ENCODE measurements around the gene RCAN2.

Gene RCAN2

GRCh38 chr6:46289898-46290297, 201.4 kb downstream of the RCAN2 start:
- DNase-seq = no peak

- no peak for DNase-seq
Measured at GRCh38 chr6:46288835-46289234, 202.4 kb downstream of the RCAN2 start.

- no peak for DNase-seq
Measured at GRCh38 chr6:46287681-46288080, 203.6 kb downstream of the RCAN2 start.

- DNase-seq = no peak
Measured at GRCh38 chr6:46287043-46287442, 204.2 kb downstream of the RCAN2 start.

- no peak for DNase-seq
Measured at GRCh38 chr6:46284475-46284874, 206.8 kb downstream of the RCAN2 start.

- DNase-seq = no peak
Measured at GRCh38 chr6:46281110-46281509, 210.1 kb downstream of the RCAN2 start.

- no peak for DNase-seq
Measured at GRCh38 chr6:46279874-46280273, 211.4 kb downstream of the RCAN2 start.

GRCh38 chr6:46276576-46277142, 214.6 kb downstream of the RCAN2 start:
- no peak for DNase-seq

- DNase-seq = no peak
Measured at GRCh38 chr6:46274502-46274901, 216.7 kb downstream of the RCAN2 start.

GRCh38 chr6:46273911-46274310, 217.3 kb downstream of the RCAN2 start:
- DNase-seq = no peak

GRCh38 chr6:46271728-46272127, 219.5 kb downstream of the RCAN2 start:
- DNase-seq = no peak

GRCh38 chr6:46271107-46271506, 220.1 kb downstream of the RCAN2 start:
- DNase-seq = no peak

- DNase-seq = no peak
Measured at GRCh38 chr6:46270336-46270735, 220.9 kb downstream of the RCAN2 start.

- DNase-seq = no peak
Measured at GRCh38 chr6:46269447-46270229, 221.6 kb downstream of the RCAN2 start.

- no peak for DNase-seq
Measured at GRCh38 chr6:46267515-46267914, 223.7 kb downstream of the RCAN2 start.

GRCh38 chr6:46265373-46265772, 225.9 kb downstream of the RCAN2 start:
- no peak for DNase-seq

GRCh38 chr6:46263707-46264086, 227.6 kb downstream of the RCAN2 start:
- DNase-seq = no peak

- no peak for DNase-seq
Measured at GRCh38 chr6:46262928-46263706, 228.1 kb downstream of the RCAN2 start.

- DNase-seq = no peak
Measured at GRCh38 chr6:46258249-46258648, 233.0 kb downstream of the RCAN2 start.

GRCh38 chr6:46255528-46255927, 235.7 kb downstream of the RCAN2 start:
- no peak for DNase-seq

- no peak for DNase-seq
Measured at GRCh38 chr6:46254946-46255345, 236.3 kb downstream of the RCAN2 start.

GRCh38 chr6:46254331-46254730, 236.9 kb downstream of the RCAN2 start:
- no peak for DNase-seq

GRCh38 chr6:46251583-46252339, 239.5 kb downstream of the RCAN2 start:
- no peak for DNase-seq
